ENCODE data around the gene ACTL10.

ACTL10 gene

DNA sequence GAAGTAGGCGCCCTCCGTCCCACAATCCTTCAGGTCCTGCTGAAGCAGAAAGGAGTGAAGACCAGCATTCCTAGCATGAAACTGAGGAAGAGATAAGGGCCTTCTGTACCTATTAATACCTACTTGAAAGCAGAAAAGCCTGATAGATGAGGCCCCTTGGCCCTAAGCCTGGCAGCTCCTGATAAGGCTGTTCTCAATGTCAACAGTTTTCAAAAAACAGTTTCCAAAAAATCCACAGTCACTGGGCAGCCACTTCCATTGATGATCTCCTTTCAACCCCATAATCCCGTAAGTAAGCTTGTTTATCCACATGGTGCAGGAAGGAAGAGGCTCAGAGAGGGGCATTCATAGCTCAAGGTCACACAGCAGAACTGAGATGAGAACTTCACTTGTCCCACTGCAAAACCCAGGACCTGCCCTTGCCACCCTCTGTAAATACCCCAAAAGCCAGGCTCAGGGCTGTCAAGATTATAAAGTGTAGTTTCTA lies 22.2 kb downstream of the ACTL10 start:
- H3K36me3 ChIP-seq (ENCODE audit: control insufficient read depth, insufficient read depth, low read length) = no peaks in the 10 kb centered on the region
- H2AFZ ChIP-seq = no peak overlapping the region
- TF ChIP-seq, protein P1, sequence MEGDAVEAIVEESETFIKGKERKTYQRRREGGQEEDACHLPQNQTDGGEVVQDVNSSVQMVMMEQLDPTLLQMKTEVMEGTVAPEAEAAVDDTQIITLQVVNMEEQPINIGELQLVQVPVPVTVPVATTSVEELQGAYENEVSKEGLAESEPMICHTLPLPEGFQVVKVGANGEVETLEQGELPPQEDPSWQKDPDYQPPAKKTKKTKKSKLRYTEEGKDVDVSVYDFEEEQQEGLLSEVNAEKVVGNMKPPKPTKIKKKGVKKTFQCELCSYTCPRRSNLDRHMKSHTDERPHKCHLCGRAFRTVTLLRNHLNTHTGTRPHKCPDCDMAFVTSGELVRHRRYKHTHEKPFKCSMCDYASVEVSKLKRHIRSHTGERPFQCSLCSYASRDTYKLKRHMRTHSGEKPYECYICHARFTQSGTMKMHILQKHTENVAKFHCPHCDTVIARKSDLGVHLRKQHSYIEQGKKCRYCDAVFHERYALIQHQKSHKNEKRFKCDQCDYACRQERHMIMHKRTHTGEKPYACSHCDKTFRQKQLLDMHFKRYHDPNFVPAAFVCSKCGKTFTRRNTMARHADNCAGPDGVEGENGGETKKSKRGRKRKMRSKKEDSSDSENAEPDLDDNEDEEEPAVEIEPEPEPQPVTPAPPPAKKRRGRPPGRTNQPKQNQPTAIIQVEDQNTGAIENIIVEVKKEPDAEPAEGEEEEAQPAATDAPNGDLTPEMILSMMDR (IDR thresholded peaks at IDR 0.05) = no peak
- no peaks in the 10 kb centered on the region for H3K9me3 ChIP-seq (ENCODE audit: control insufficient read depth, low read length)
- H3K79me2 ChIP-seq = no peaks in the 10 kb centered on the region
- H3K9ac ChIP-seq = no peak overlapping the region
- peaks cover 8% of the 10 kb centered on the region for H3K4me1 ChIP-seq
- no peak overlapping the region for H3K4me3 ChIP-seq (ENCODE audit: low read depth, low read length)
- no peak overlapping the region for H3K27ac ChIP-seq
- no peaks in the 10 kb centered on the region for H3K27me3 ChIP-seq (ENCODE audit: control insufficient read depth, insufficient read depth, low read length)
- H3K4me2 ChIP-seq (ENCODE audit: low read length) = peak overlapping the region; percentile 21

DNA sequence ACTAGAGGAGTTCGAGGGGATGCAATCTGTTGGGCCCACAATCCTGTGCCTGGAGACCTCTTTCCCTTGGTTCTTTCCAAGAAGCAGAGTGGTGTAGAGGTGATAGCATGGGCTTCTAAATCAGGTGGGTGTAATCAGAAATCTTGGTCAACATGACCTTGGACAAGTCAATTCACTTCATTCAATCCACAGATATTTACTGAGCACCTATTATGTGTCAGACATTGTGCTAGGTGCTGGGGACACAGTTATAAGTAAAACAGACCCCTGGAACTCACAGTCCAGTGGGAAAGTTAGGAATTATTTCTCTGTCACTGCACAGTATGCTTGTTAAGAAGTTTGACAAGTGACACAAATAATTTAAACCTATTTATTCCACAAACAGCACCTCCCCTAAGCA lies 22.8 kb downstream of the ACTL10 start:
- TF ChIP-seq, protein P1 (IDR thresholded peaks at IDR 0.05) = no peak
- Histone ChIP-seq H3K4me2 (ENCODE audit: low read length) (no peak overlapping the region), H3K4me3 (ENCODE audit: low read depth, low read length) (no peak overlapping the region), H3K4me1 (peaks cover 8% of the 10 kb centered on the region), H3K79me2 (no peaks in the 10 kb centered on the region), H3K27me3 (ENCODE audit: control insufficient read depth, insufficient read depth, low read length) (no peaks in the 10 kb centered on the region), H3K9me3 (ENCODE audit: control insufficient read depth, low read length) (no peaks in the 10 kb centered on the region), H3K36me3 (ENCODE audit: control insufficient read depth, insufficient read depth, low read length) (no peaks in the 10 kb centered on the region), H2AFZ (no peak overlapping the region), H3K27ac (no peak overlapping the region), H3K9ac (no peak overlapping the region)

DNA sequence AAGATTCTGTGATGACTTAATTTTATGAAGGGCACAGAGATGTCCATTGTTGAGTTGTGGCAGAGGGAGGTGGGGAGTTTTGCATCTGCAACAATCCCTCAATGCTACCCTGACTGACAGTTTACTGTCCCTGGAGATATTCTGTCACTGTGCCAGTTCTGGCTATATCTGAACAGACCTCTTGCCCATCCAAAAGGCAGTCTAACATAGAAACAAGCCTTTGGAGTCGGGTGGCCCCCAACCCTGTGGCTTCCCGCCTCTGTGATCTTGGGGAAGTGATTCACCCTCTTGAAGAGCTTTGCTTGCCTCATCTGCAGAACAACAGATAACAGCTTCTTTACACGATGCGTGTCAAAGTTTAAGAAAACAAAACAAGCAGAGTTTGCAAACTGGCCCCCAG lies 23.2 kb downstream of the ACTL10 start:
- TF ChIP-seq, protein P1 (IDR thresholded peaks at IDR 0.05) = no peak
- H3K9ac ChIP-seq = no peak overlapping the region
- H3K4me1 ChIP-seq = peaks cover 8% of the 10 kb centered on the region
- no peaks in the 10 kb centered on the region for H3K9me3 ChIP-seq (ENCODE audit: control insufficient read depth, low read length)
- no peak overlapping the region for H2AFZ ChIP-seq
- H3K4me2 ChIP-seq (ENCODE audit: low read length) = no peak overlapping the region
- no peaks in the 10 kb centered on the region for H3K27me3 ChIP-seq (ENCODE audit: control insufficient read depth, insufficient read depth, low read length)
- no peaks in the 10 kb centered on the region for H3K79me2 ChIP-seq
- no peaks in the 10 kb centered on the region for H3K36me3 ChIP-seq (ENCODE audit: control insufficient read depth, insufficient read depth, low read length)
- no peak overlapping the region for H3K4me3 ChIP-seq (ENCODE audit: low read depth, low read length)
- no peak overlapping the region for H3K27ac ChIP-seq

DNA sequence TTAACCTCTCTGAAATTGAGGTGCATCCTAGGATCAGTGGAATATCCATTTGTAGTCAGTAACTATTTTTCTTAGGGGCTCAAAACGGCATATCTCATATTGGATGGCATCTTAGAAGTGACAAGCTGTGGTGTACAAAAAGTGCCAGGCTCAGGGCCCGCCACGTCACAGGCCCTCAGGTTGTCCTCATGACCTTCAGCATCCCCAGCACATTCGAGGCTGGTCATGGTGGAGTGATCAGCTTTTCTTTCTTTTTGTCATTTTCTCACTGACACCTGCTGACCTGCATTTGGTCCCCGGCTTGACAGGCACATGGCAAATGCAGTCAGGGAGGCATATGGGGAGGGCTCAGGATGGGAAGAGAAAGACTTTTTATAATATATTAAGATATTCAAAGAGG lies 26.5 kb downstream of the ACTL10 start:
- no peaks in the 10 kb centered on the region for H3K79me2 ChIP-seq
- H3K27ac ChIP-seq = no peak overlapping the region
- no peaks in the 10 kb centered on the region for H3K9me3 ChIP-seq (ENCODE audit: control insufficient read depth, low read length)
- TF ChIP-seq, protein P1 (IDR thresholded peaks at IDR 0.05) = no peak
- H3K36me3 ChIP-seq (ENCODE audit: control insufficient read depth, insufficient read depth, low read length) = no peaks in the 10 kb centered on the region
- H2AFZ ChIP-seq = no peak overlapping the region
- H3K4me2 ChIP-seq (ENCODE audit: low read length) = no peak overlapping the region
- H3K9ac ChIP-seq = no peak overlapping the region
- H3K4me3 ChIP-seq (ENCODE audit: low read depth, low read length) = no peak overlapping the region
- no peaks in the 10 kb centered on the region for H3K4me1 ChIP-seq
- H3K27me3 ChIP-seq (ENCODE audit: control insufficient read depth, insufficient read depth, low read length) = no peaks in the 10 kb centered on the region
